Right kidney (tissue), 1 donor: Measurements from ENCODE around the gene EIF4A2.
"Not testable (repeated sequence)": the region's sequence is repeated elsewhere in the genome, so short reads cannot be mapped to it uniquely, and the experiment has no call there.

Experiments
- DNase-seq: peaks from one replicate; pipeline ENCODE4 v3.0.0-alpha.2; 2016

Gene EIF4A2

DNA sequence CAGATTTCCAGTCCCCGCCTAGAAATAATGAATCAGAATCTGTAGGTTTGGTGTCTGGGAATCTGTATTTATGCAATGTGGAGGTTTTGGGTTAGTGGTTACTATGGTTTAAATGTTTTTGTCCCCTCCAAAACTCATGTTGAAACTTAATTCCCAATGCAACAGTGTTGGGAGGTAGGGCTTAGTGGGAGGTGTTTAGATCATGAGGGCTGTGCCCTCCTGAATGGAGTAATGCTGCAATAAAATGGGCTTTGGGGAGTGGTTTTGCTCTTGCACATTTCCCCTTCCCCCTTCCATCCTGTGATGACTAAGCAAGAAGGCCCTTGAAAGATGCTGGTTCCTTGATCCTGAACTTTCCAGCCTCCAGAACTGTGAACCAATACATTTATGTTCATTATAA, 32.1 kb downstream of the EIF4A2 start:
- no peak for DNase-seq

DNA sequence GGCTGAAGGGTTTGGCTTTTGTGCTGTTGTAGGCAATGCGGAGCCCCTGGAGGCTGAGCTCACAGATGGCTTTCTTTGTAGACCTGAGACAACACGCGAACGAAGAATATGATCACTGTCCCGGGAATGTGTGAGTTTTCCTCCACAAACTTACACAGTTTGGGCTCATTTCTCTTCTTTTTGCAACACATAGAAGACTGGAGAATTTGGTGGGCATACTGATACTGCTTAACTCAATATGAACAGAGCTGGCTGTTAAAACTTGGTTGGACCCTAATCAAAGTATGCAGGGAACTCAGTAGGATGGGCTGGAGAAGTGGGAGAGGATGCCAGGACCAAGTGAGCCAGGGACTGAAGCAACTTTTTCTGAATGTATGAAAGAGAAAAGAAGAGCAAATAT, 35.1 kb downstream of the EIF4A2 start:
- no peak for DNase-seq

DNA sequence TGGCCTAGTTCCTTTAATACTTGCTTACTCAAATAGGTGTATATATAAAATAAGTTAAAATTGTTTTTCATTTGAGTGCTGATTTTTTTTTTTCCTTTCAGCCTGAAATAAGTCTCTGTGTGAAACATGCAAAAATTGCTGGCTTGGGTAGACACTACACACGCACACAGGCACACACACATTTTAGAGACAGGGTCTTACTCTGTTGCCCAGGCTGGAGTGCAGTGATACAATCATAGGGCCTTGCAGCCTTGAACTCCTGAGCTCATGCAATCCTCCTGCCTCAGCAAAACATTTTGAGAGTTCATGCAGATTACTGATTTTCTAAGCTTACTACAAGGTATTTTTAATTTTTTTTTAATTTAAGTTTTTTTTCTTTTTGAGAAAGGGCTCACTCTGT, 35.6 kb downstream of the EIF4A2 start:
- no peak for DNase-seq

DNA sequence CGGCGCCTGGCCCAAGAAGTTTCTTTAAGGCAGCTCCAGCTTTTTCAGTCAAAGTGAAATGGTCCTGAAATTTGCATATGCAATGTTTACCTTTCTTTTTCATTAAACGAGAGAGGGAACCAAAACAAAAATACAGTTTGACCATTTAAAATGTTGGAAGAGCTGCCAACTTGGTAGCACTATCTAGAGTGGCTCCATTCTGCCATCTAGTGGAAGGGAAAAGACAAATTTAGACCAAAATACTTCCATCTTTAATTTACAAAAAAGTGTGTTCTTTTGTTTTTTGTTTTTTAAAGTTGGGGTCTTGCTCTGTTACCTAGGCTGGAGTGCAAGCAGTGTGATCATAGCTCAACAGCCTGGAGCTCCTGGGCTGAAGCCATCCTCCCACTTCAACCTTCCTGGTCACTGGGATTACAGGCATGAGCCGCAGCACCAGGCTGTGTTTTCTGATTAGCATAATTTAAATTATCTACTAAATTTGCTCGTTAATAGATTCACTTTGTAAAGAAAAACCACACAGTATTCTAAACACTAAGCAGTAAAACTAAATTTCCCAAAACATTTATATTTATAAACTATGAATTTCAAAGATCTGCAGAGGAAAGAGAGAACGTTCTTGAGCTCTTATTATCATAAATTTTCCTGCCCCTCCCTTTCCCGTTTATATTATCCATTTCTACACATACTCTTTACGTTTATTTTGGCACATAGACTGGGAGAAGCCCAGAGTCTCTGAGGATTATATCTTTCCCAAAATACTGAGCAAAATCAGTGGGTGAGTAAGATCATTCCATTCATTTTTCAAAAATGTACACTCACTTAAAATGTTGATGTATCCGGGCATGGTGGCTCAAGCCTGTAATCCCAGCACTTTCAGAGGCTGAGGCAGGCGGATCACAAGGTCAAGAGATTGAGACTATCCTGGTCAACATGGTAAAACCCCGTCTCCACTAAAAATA, 38.3 kb downstream of the EIF4A2 start:
- no peak for DNase-seq

DNA sequence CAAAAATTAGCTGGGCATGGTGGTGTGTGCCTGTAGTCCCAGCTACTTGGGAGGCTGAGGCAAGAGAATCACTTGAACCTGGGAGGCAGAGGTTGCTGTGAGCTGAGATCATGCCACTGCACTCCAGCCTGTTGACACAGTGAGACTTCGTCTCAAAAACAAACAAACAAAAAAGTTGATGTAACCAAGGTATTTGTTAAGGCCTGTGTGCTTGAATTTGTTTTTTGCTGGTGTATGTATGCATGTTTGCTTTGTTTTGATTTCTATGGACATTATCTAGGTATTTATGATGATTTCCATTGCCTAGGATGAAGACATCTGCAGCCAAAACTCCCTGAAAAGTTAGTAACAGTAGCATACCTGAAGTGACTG, 39.0 kb downstream of the EIF4A2 start:
- DNase-seq = not testable (repeated sequence)

DNA sequence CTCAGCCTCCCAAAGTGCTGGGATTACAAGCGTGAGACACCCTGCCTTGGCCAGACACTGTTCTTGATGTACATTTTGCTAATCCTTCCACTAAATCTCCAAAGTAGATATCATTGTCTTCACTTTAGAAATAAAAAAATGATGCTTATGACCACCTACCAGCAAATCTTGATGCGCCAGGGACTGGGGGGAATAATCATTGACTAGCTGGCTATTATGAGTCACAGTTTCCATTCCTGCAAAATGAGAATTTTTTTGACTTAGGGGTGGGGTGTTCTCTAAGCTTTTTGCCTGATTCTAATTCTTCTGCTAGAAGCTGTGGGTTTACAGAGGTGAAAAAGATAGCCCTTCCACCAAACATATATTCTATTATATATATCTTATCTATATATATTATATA, 40.0 kb downstream of the EIF4A2 start:
- no peak for DNase-seq

DNA sequence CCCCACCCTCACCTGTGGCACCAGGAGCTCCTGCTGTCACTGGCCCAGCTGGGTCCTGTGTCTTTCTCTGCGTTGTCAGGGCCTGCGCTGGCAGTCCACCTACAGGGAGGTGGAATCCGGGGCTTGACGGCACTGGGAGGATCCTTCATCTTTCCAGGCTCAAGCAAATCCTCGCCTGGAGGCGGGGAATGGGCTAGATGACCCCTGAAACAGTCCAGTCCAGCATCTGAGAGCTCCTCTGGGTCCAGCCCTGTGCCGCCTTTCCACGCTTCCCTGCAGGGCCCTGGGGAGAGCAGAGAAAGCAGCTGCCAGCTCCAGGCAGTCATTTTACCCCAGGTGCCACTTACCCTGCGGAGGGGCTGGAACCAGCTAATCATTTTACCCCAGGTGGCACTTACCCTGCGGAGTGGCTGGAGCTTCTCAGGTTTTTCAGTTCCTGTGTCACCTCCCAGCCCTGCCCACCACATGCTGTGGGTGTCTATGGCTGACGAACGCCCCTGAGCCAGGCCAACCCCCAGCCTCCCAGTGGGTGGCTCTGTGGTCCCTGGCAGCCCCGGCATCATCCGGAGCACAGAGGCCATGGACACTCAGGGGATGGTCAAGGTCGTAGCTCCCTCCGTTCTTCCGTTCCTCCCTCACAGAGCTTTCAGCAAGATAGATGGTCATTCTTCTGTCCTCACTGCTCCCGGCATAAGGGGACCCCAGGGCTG, 41.2 kb downstream of the EIF4A2 start:
- DNase-seq = no peak

DNA sequence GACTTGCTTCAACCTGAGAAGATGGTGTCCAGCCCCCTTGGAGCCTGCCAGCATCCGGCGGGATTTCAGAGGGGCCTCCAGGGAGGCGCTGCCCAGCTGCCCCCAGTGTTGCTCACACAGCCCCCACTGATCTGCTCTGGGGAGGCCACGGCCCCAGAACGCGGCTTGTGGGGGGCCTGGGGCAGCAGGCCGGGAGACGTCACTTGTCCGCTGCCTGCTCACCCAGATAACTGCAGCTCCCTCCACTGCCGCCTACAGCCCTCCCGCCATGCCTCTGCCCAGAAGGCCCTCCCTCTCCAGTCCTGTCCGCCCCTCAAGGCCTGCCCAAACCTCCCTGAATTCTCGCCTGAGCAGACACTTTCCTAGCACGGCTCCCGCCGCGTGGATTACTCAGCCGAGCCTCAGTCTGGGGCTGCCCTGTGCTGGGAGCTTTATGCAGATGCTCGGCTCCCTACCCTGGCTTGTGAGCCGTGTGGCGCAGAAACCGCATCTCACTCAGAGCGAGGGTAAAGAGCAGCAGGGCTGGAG, 42.0 kb downstream of the EIF4A2 start:
- DNase-seq = peak; percentile 63

DNA sequence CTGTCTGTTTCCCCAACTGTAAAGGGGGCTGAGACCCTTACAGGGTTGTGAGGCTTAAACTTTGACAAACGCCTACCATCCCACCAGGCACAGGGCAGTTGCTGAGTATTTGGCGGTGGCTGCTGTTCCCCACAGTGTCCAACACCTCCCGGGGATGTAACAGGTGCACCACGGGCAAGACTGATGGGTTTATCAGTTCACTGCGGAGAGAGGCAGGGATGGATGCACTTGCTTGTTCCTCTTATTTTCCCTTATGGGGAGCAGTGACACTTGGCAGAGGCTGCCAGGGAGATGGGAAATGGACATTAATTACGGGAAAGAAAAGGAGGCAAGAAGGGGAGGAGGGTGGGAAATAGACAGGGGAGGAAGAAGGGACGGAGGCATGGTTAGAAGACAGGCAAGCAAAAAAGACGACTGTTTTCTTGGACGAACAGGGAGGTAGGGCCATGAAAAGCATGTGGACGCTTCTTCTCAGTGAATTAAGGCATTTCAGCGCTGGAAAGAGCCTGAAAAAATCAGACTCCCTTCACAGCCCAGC, 42.6 kb downstream of the EIF4A2 start:
- DNase-seq = peak; percentile 44

DNA sequence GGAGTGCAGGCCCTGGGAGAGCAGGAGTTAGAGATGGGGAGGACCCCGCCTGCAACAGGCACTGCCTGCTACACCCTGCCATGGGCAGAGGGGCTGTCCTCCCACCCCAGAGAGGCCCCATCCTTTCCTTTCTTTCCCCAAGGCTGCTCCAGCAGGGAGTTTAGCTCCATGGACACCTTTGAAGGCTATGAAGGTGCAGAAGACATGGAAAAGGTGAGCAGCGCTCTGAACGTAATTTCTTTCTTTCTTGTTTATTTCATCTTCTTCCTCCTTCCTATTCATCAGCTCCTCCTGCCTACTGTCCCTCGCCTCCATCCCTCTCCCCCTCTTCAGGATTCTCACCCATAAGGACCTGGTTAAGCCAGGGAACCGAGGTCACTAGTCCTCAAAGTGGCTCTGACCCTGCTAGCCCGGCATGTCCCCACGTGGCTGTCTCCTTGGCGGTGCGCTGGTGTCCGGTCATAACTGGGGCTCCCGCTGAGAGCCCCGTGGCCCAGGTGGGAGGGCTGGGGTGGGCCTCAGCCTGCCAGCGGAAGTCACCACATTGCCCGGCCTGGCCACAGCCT, 43.1 kb downstream of the EIF4A2 start:
- DNase-seq = peak; percentile 40

DNA sequence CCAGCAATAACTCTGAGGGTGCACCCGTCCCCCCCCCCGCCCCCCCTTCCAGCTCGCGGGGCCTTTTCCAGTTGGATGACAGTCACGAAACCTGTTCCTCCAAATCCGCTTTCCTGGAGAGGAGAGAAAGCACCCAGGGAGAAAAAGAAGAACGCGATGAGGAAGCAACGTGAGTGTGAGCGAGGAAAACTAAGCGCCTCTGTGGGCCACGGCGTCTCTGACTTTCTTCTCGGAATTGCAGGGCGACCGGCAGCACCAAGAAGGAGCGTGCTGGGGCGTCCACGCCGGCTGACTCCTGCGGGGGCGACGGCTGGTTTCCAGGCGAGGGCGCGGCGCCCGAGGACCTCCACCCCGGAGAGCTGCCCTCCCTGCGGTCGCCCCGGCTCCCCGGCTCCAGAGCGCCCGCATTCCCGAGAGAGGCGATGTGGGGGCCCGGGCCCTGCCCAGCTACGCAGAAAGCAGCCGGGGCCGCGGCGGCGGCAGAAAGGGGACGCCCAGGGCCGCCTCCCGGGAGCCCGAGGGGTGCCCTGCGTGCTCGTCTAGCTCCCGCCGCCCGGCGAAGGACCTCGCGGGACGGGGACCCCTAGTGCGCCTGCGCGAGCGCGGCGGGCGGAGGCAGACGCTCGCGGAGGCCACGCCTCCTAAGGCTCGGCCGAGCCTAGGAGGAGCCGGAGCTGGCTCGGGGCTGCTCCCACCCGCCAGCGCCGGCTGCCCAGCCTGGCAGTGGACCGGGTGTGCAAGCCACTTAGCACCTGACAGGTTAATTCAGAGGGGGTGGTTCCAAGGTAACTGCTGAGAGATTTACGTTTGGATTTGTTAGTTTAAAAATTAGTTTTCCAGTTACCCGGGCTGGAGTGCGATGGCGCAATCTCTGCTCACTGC, 43.8 kb downstream of the EIF4A2 start:
- DNase-seq = peak; percentile 92

DNA sequence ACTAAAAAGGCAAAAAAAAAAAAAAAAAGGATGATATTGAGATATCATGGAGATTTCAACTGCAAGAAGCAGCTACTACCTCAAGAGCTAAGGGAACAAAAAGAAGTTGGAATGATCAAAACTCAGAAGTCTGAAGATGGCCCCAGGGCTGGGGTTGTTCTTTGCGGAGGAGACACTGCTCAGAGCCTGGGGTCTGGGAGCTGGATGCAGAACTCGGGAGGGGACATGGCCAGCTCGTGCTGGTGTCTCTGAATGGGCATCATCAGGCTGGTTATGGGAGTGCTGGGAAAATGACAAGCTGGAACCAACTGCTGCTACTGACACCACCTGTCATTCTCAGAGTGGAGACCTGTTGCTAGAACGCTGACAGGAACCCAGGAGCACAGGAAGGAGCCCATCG, 45.0 kb downstream of the EIF4A2 start:
- no peak for DNase-seq

DNA sequence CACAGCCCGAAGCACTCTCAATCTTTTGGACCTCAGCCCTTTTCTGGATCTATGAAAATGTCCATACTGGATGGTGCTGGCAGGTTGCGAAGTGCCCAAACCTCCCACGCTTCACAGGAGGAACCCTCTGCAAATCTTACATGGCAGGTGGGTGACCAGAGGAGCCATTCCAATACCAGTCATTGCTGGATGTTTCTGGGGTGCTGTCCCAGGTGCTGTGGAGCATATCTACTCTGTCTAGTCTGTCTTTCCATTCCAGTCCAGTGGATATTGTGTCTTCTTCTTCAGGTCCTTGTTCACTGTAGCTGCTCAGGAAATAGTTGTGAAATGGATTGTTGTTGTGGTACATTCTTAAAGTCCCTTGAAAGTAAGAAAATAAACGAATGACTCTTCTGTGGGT, 48.4 kb downstream of the EIF4A2 start:
- DNase-seq = no peak

DNA sequence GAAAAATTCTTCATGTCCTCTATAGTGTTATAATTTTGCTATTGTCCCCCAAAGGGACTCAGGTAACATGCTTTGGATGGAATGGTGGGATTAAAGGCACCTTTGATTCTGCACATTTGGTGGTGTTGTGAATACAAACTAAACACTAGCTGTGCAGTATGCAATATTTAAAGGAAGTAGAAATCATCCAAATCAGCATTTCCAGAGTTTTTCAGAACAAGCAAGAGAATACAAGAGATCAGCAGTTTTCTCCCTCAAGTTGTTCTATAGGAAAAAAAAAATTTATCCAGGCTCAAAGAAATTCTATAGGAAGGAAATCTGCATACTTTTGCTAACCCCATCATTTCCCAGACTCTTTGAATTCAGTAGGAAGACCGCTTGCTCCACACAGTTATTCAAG, 48.9 kb downstream of the EIF4A2 start:
- DNase-seq = no peak
